GM19099 (cell line): ENCODE measurements around the gene MSH2.

Source experiments
- POLR2A ChIP-seq: IDR thresholded peaks from 3 replicates; pipeline ENCODE4 v1.6.1; 2011; ENCODE audit warnings: low read depth; ENCODE audit not compliant: insufficient read length; ENCODE audit errors: extremely low read depth

MSH2 gene

GRCh38 chr2:47518497-47519146 is 115.7 kb downstream of the MSH2 start:
- no peak for TF ChIP-seq POLR2A

DNA sequence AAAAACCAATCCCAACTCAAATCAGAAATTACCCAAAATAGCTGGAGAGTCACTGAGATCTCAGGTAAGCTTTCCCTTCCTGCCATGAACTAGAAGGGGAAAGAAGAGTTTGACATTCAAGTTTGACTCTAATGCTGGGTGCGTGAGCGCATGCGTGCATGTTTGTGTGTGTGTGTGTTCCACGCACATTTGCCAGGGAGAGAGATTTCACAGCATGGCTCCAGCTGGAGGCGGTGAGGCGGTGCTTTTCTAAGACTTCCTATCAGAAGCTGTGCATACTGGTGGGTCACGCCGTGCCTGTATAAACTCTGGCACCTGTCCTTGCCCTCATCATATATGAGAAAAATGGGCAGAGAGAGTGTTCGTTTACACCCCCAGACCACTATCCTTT is 116.2 kb downstream of the MSH2 start:
- TF ChIP-seq POLR2A = no peak

- TF ChIP-seq POLR2A = no peak
These were observed 116.8 kb downstream of the MSH2 start for GRCh38 chr2:47519604-47520301.

DNA sequence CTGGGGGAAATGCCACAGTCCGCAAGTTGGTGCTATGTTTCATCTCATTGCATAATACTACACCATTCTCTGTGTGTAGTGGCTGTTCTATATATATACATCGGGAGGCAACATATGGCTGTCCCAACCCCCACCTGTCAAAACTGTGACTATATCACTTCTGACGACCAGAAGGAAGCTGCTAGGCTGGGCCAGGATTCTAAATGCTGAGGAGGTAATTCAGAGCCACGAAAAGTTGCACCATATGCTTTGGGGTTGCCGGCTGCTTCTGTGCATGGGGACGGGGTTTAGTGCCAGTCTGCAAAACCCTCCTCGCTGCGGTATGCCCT is 117.3 kb downstream of the MSH2 start:
- TF ChIP-seq POLR2A = no peak

DNA sequence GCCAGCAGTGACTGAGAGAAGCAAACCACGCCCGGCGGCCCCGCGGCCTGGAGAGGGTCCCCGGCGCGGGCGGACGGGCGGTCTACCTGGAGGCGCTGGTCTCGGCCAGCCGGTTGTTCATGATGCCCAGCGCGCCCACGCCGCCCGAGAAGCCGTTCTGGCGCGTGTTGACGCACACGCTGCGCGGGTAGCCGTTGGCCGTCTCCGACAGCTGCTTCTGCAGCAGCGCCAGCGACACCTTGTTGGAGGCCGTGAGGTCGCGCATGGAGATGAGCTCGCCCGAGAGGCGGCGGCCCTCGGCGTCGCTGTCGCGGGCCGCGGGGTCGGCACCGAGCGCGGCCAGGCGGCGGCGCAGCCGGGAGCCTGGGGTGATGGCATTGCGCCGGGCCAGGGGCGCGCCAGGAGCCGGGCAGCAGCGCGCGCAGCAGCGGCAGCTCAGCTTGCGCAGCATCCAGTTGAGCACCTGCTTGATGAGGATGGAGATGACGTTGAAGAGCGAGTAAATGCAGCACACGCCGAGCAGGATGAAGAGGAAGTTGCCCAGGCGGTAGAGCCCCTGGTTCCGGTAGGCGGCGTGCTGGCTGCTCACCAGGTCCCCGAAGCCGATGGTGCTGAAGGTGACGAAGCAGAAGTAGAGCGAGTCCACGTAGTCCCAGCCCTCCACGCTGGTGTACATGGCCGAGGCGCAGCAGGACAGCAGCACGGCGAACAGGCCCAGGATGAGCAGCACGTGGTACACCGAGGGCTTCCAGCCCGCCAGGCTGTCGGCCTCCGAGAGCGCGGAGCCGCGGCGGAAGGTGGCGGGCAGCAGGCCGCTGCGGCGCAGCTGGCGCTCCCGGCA is 118.1 kb downstream of the MSH2 start:
- TF ChIP-seq POLR2A = no peak

- no peak for TF ChIP-seq POLR2A
These were observed 118.8 kb downstream of the MSH2 start for GRCh38 chr2:47521666-47522285.

DNA sequence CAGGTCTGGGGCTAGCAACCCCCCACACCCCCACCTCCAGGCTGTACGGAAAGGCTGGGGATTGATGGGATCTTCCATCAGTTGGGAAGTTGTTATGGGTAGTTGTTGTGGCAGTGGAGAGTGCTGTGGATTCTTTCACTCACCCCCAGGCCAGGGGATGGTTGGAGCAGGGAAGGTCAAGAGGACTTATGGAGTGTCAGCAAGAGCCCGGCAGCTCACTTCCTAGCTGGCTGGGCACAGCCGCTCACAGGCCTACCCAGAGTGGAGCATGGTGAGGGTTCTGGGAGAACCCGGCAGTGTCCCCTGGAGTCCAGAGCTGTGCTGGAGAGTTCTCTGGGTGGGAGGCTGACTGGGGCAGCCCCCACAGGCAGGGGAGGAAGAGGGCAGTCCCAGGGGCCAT is 122.2 kb downstream of the MSH2 start:
- no peak for TF ChIP-seq POLR2A

DNA sequence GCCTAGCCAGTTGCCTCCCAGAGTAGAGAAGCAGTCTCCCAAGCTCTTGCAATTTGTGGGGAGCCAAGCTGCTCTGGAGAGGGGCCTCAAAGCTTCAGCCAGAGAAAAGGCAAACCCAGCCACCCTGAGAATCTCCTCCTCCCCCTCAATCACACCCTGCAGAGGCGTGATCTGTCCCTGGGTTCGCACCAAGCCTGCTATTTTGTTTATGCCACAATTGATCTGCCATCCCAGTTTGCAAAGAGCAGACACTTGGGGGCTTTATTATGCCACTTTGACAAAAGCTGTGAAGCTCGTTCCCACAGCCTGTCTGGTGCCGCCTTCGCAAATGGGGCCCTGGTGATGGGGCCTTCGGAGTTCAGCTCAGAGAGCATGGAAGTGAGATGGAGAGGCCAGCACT is 125.5 kb downstream of the MSH2 start:
- no peak for TF ChIP-seq POLR2A

- no peak for TF ChIP-seq POLR2A
These were observed 125.9 kb downstream of the MSH2 start for GRCh38 chr2:47528874-47529273.

GRCh38 chr2:47530105-47530760 is 127.3 kb downstream of the MSH2 start:
- no peak for TF ChIP-seq POLR2A

DNA sequence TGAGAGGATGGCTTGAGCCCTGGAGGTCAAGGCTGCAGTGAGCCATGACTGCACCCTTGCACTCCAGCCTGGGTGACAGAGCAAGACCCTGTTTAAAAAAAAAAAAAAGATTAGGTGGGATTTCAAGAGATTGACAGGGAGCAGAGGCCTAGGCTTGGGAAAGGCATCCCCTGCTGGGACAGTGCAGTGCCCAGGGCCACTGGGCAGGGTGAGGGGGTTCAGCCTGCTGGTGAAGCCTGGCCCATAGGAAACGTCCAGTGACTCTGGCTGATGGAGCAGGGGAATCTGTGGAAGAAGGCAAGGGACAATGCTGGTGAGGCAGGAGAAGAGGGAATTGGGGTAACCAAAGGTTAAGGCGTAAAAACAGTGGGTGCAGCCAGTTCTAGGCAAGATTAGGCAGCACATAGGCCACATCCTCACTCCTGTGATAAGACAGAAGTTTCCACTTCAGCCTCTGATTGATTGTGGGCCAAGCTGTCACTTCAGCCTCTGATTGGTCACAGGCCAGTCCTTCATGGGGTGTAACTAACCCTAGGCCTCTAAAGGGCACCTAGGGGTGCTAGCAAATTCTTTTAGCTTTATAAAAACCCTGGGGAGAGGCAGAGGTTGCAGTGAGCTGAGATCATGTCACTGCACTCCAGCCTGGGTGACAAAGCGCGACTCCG is 128.6 kb downstream of the MSH2 start:
- TF ChIP-seq POLR2A = no peak
